Trophoblast cell (in vitro differentiated cells and primary cell): Measurements from ENCODE around the gene SIL1.

Source experiments
- DNase-seq, 2 donors: peaks; one replicate each; pipeline ENCODE4 v3.0.0-alpha.2; 2016
- H2AFZ ChIP-seq: 2 replicates; pipeline ENCODE4 v1.6.1; 2013; ENCODE audit warnings: low read length, moderate library complexity, mild to moderate bottlenecking; ENCODE audit not compliant: insufficient read depth, poor library complexity
- H2AK5ac ChIP-seq: 2 replicates; pipeline ENCODE4 v1.6.1; 2013; ENCODE audit warnings: mild to moderate bottlenecking, low read length
- H2BK120ac ChIP-seq: 2 replicates; pipeline ENCODE4 v1.6.1; 2013; ENCODE audit warnings: low read length, mild to moderate bottlenecking, moderate library complexity; ENCODE audit not compliant: insufficient read depth, poor library complexity
- H2BK12ac ChIP-seq: 2 replicates; pipeline ENCODE4 v1.6.1; 2013; ENCODE audit warnings: mild to moderate bottlenecking, low read length, moderate library complexity
- H2BK5ac ChIP-seq: 2 replicates; pipeline ENCODE4 v1.6.1; 2013; ENCODE audit warnings: low read length, low read depth, moderate library complexity, mild to moderate bottlenecking; ENCODE audit not compliant: poor library complexity
- H3K14ac ChIP-seq: 2 replicates; pipeline ENCODE4 v1.6.1; 2013; ENCODE audit warnings: mild to moderate bottlenecking, low read length
- H3K18ac ChIP-seq: 2 replicates; pipeline ENCODE4 v1.6.1; 2013; ENCODE audit warnings: mild to moderate bottlenecking, low read length
- H3K23ac ChIP-seq: 2 replicates; pipeline ENCODE4 v1.6.1; 2013; ENCODE audit warnings: low read length
- H3K27ac ChIP-seq: 2 replicates; pipeline ENCODE4 v1.5.1; 2013; ENCODE audit warnings: low read depth, mild to moderate bottlenecking, inconsistent platforms, low read length, moderate library complexity
- H3K27me3 ChIP-seq: 2 replicates; pipeline ENCODE4 v1.6.1; 2013; ENCODE audit warnings: inconsistent platforms, mild to moderate bottlenecking, low read length, moderate library complexity; ENCODE audit not compliant: insufficient read depth
- H3K36me3 ChIP-seq, 2 experiments: 1 replicate in 1 of 2; 2 replicates in 1 of 2; pipeline ENCODE4 v1.6.1; 2013; ENCODE audit warnings: low read length in 2 of 2, mild to moderate bottlenecking in 2 of 2, moderate library complexity in 1 of 2; ENCODE audit not compliant: insufficient read depth in 2 of 2, control insufficient read depth in 1 of 2
- H3K4ac ChIP-seq: 2 replicates; pipeline ENCODE4 v1.6.1; 2013; ENCODE audit warnings: low read depth, mild to moderate bottlenecking, low read length, moderate library complexity
- H3K4me1 ChIP-seq, 2 experiments: 1 replicate in 1 of 2; 2 replicates in 1 of 2; pipeline ENCODE4 v1.6.1; 2013; ENCODE audit warnings: low read length in 2 of 2, mild to moderate bottlenecking in 2 of 2, moderate library complexity in 1 of 2; ENCODE audit not compliant: insufficient read depth in 2 of 2, control insufficient read depth in 1 of 2
- H3K4me2 ChIP-seq: 2 replicates; pipeline ENCODE4 v1.6.1; 2013; ENCODE audit warnings: inconsistent platforms, mild to moderate bottlenecking, low read length, moderate library complexity
- H3K4me3 ChIP-seq: 2 replicates; pipeline ENCODE4 v1.5.1; 2013; ENCODE audit warnings: mild to moderate bottlenecking, low read depth, low read length, inconsistent platforms
- H3K79me1 ChIP-seq: one replicate; pipeline ENCODE4 v1.6.1; 2013; ENCODE audit warnings: low read length
- H3K79me2 ChIP-seq: 2 replicates; pipeline ENCODE4 v1.6.1; 2013; ENCODE audit warnings: low read length, mild to moderate bottlenecking; ENCODE audit not compliant: control insufficient read depth, insufficient read depth, poor library complexity
- H3K9ac ChIP-seq: 2 replicates; pipeline ENCODE4 v1.6.1; 2013; ENCODE audit warnings: mild to moderate bottlenecking, low read length
- H3K9me3 ChIP-seq: 2 replicates; pipeline ENCODE4 v1.6.1; 2013; ENCODE audit warnings: low read depth, mild to moderate bottlenecking, control low read depth, inconsistent platforms, low read length; ENCODE audit not compliant: insufficient read depth
- H4K12ac ChIP-seq: 2 replicates; pipeline ENCODE4 v1.6.1; 2013; ENCODE audit warnings: low read depth, mild to moderate bottlenecking, low read length, moderate library complexity
- H4K8ac ChIP-seq: 2 replicates; pipeline ENCODE4 v1.6.1; 2013; ENCODE audit warnings: low read depth, mild to moderate bottlenecking, low read length, moderate library complexity
- H4K91ac ChIP-seq: one replicate; pipeline ENCODE4 v1.6.1; 2013; ENCODE audit warnings: low read depth, mild to moderate bottlenecking, low read length, moderate library complexity
- WGBS: extraction: QIAGEN DNeasy Blood & Tissue Kit; methylation state at CpG from one replicate; pipeline ENCODE4 v1.1.7; 2013; ENCODE audit warnings: missing lambda C conversion rate; ENCODE audit not compliant: insufficient read length, insufficient coverage; ENCODE audit errors: extremely low coverage; 5-methylcytosine and 5-hydroxymethylcytosine counted together

Gene SIL1

GRCh38 chr5:138966236-138966985 lies 231.8 kb downstream of the SIL1 start:
- Histone ChIP-seq H3K23ac (no peak overlapping the region), H4K8ac (no peak overlapping the region), H3K14ac (no peak overlapping the region), H3K4ac (no peak overlapping the region), H3K27ac (no peak overlapping the region), H3K79me2 (no peaks in the 10 kb centered on the region), H2BK12ac (no peak overlapping the region), H3K36me3 (no peaks in the 10 kb centered on the region), H3K4me1 (peaks cover 12 to 19% of the 10 kb centered on the region in 2 experiments), H3K27me3 (no peaks in the 10 kb centered on the region), H3K4me3 (no peak overlapping the region), H3K4me2 (no peak overlapping the region), H3K9me3 (no peaks in the 10 kb centered on the region), H2AK5ac (peak overlapping the region; percentile 14), H3K79me1 (peaks cover 13% of the 10 kb centered on the region), H3K18ac (no peak overlapping the region), H4K91ac (no peak overlapping the region), H2AFZ (no peak overlapping the region), H3K9ac (no peak overlapping the region), H2BK5ac (no peak overlapping the region), H2BK120ac (no peak overlapping the region), H4K12ac (no peak overlapping the region)
- no peak for DNase-seq
- no CpG with 5 or more reads among the region's 10 CpGs for WGBS

GRCh38 chr5:138965626-138966025 lies 232.5 kb downstream of the SIL1 start:
- Histone ChIP-seq H4K91ac (no peak overlapping the region), H3K4me3 (no peak overlapping the region), H3K4me1 (peaks cover 12 to 19% of the 10 kb centered on the region in 2 experiments), H3K14ac (no peak overlapping the region), H3K79me2 (no peaks in the 10 kb centered on the region), H3K18ac (no peak overlapping the region), H3K9ac (no peak overlapping the region), H4K8ac (no peak overlapping the region), H2BK5ac (no peak overlapping the region), H2BK120ac (no peak overlapping the region), H3K4ac (no peak overlapping the region), H3K23ac (no peak overlapping the region), H2AK5ac (no peak overlapping the region), H2BK12ac (no peak overlapping the region), H3K27ac (no peak overlapping the region), H2AFZ (no peak overlapping the region), H3K27me3 (no peaks in the 10 kb centered on the region), H3K4me2 (no peak overlapping the region), H4K12ac (no peak overlapping the region), H3K9me3 (no peaks in the 10 kb centered on the region), H3K36me3 (no peaks in the 10 kb centered on the region), H3K79me1 (peaks cover 13% of the 10 kb centered on the region)
- DNase-seq, result no peak
- no CpG with 5 or more reads among the region's 2 CpGs for WGBS

- peak overlapping the region; percentile 39 for H3K14ac ChIP-seq
These were observed 233.4 kb downstream of the SIL1 start for GRCh38 chr5:138964647-138965201.

GRCh38 chr5:138963763-138964371 lies 234.3 kb downstream of the SIL1 start:
- Histone ChIP-seq H3K4me1 (peaks cover 12 to 19% of the 10 kb centered on the region in 2 experiments), H2BK120ac (peak overlapping the region; percentile 60), H2BK12ac (peak overlapping the region; percentile 73), H3K18ac (peak overlapping the region; percentile 38), H3K27ac (peak overlapping the region; percentile 68), H3K27me3 (no peaks in the 10 kb centered on the region), H3K36me3 (no peaks in the 10 kb centered on the region), H4K91ac (peak overlapping the region; percentile 48), H3K79me2 (no peaks in the 10 kb centered on the region), H4K8ac (peak overlapping the region; percentile 73), H3K4me3 (no peak overlapping the region), H2AK5ac (no peak overlapping the region), H3K4ac (no peak overlapping the region), H3K9ac (no peak overlapping the region), H3K14ac (no peak overlapping the region), H2BK5ac (peak overlapping the region; percentile 52), H3K9me3 (no peaks in the 10 kb centered on the region), H3K23ac (no peak overlapping the region), H2AFZ (peak overlapping the region; percentile 47), H3K79me1 (peaks cover 13% of the 10 kb centered on the region), H3K4me2 (peak overlapping the region; percentile 8), H4K12ac (peak overlapping the region; percentile 17)
- peak; percentile 71 to 81 for DNase-seq
- no CpG with 5 or more reads among the region's 13 CpGs for WGBS

More at GRCh38 chr5:138964647-138965201, 233.4 kb downstream of the SIL1 start:
- H3K27me3 ChIP-seq, result no peaks in the 10 kb centered on the region
- H3K4me1 ChIP-seq, result peaks cover 12 to 19% of the 10 kb centered on the region in 2 experiments
- H3K18ac ChIP-seq, result peak overlapping the region; percentile 29
- DNase-seq, result no peak
- no peak overlapping the region for H4K12ac ChIP-seq
- H2BK5ac ChIP-seq, result peak overlapping the region; percentile 28
- no peaks in the 10 kb centered on the region for H3K9me3 ChIP-seq
- no peak overlapping the region for H2BK120ac ChIP-seq
- no peak overlapping the region for H2AFZ ChIP-seq
- H3K4me2 ChIP-seq, result no peak overlapping the region
- H2BK12ac ChIP-seq, result peak overlapping the region; percentile 59
- H4K91ac ChIP-seq, result peak overlapping the region; percentile 41
- H3K4me3 ChIP-seq, result no peak overlapping the region
- no peaks in the 10 kb centered on the region for H3K79me2 ChIP-seq
- peak overlapping the region; percentile 73 for H2AK5ac ChIP-seq
- no peak overlapping the region for H3K27ac ChIP-seq
- no peaks in the 10 kb centered on the region for H3K36me3 ChIP-seq
- no peak overlapping the region for H3K9ac ChIP-seq
- no peak overlapping the region for H3K23ac ChIP-seq
- peak overlapping the region; percentile 47 for H4K8ac ChIP-seq
- no CpG with 5 or more reads among the region's 7 CpGs for WGBS
- H3K79me1 ChIP-seq, result peaks cover 13% of the 10 kb centered on the region
- peak overlapping the region; percentile 64 for H3K4ac ChIP-seq
